ENCODE data around the gene UIMC1. TPM values are rescaled to one million over a fixed set of nuclear protein-coding genes. Genes with fewer than 3 reads are reported as not detected.

The UIMC1 gene
- total and polyA plus RNA-seq, 2 of the 4 experiments (the other 2 are of a cell fraction) = 19.5 to 27.6 TPM

- Histone ChIP-seq H3K36me3 (ENCODE audit: control insufficient read depth, insufficient read depth, low read length) (no peaks in the 10 kb centered on the region), H4K91ac (ENCODE audit: insufficient read depth, low read depth, low read length) (no peak overlapping the region), H2BK15ac (ENCODE audit: low read depth, low read length) (no peak overlapping the region), H3K27me3 (ENCODE audit: control insufficient read depth, insufficient read depth, low read length) (no peaks in the 10 kb centered on the region), H3K9ac (ENCODE audit: low read depth, low read length) (no peak overlapping the region), H2BK20ac (ENCODE audit: low read depth, low read length) (no peak overlapping the region), H3K4ac (ENCODE audit: low read depth, low read length) (no peak overlapping the region), H3K56ac (ENCODE audit: extremely low read depth, insufficient read depth, low read length) (no peak overlapping the region), H2AK9ac (replicated peaks; ENCODE audit: low read depth, low read length, poor library complexity) (no peak overlapping the region), H4K8ac (ENCODE audit: low read depth in 2 of 2, low read length in 2 of 2) (no peak overlapping the region), H2BK5ac (ENCODE audit: low read depth, low read length, poor library complexity, severe bottlenecking) (no peak overlapping the region), H3K9me1 (ENCODE audit: insufficient read depth, low read length) (peaks cover 6% of the 10 kb centered on the region), H3K9me3 (ENCODE audit: control insufficient read depth, insufficient read depth, low read length) (no peaks in the 10 kb centered on the region), H3K18ac (ENCODE audit: low read depth, low read length) (no peak overlapping the region), H3K4me1 (ENCODE audit: control insufficient read depth, insufficient read depth, low read length) (peaks cover 5% of the 10 kb centered on the region; the same call in 1 of the 2 replicates), H3K23ac (ENCODE audit: low read depth, low read length) (0 out of 2 replicates have a peak overlapping the region, but pooled peaks have one; percentile 95), H3K27ac (ENCODE audit: insufficient read depth, low read length) (no peak overlapping the region), H2AFZ (replicated peaks; ENCODE audit: low read length, poor library complexity) (no peak overlapping the region), H3K79me1 (ENCODE audit: low read depth in 1 of 2, low read length in 2 of 2) (peaks cover 0 to 46% of the 10 kb centered on the region in 2 experiments; a peak in 3 of 4 replicates), H3K4me3 (ENCODE audit: insufficient read depth, low read depth, low read length) (no peak overlapping the region), H2AK5ac (ENCODE audit: low read depth, low read length) (no peak overlapping the region), H3K14ac (replicated peaks; ENCODE audit: low read depth, low read length) (no peak overlapping the region), H3K4me2 (ENCODE audit: low read depth, low read length) (peak overlapping the region; percentile 68), H4K20me1 (ENCODE audit: insufficient read depth, low read length) (peaks cover 51% of the 10 kb centered on the region), H4K5ac (ENCODE audit: low read depth, low read length) (no peak overlapping the region), H2BK120ac (ENCODE audit: low read depth, low read length) (no peak overlapping the region)
- intact Hi-C loops (cut with micrococcal nuclease) (no loop called here), in situ Hi-C loops (cut with MboI; ENCODE audit: low sequenced_read_pairs) (no loop called here), dilution Hi-C loops (cut with HindIII; ENCODE audit: low sequenced_read_pairs, unreplicated experiment) (no loop called here)
- DNase-seq = no peak
- no TSS peak for BruUV-seq (replicated peaks)
- POLR2A ChIA-PET (ENCODE audit: unreplicated experiment) = no interaction called here
- TF ChIP-seq RCOR1 (IDR thresholded peaks at IDR 0.05; ENCODE audit: insufficient replicate concordance, low read length) = no peak
- no peak for TF ChIP-seq CHD1 (IDR thresholded peaks at IDR 0.05; ENCODE audit: low read depth, low read length)
- TF ChIP-seq CEBPB (IDR thresholded peaks at IDR 0.05; ENCODE audit: low read depth, low read length) = no peak
- TF ChIP-seq RFX5 (IDR thresholded peaks at IDR 0.05; ENCODE audit: low read depth, low read length) = no peak
- no peak for ATAC-seq (ENCODE audit: low read depth)
- CTCF ChIA-PET = interaction anchor here (0.7 to 1.7 kb wide), 5 partner anchors 8 to 26 kb away, joined by 3 to 5 read pairs (median 4); partner anchors contain the start of gene ZNF346
- no CpG with 5 or more reads among the region's 10 CpGs for WGBS, 2 experiments (ENCODE audit: extremely low coverage in 2 of 2, insufficient read length in 1 of 2)
These were observed 1.6 kb downstream of the UIMC1 start for GRCh38 chr5:177004961-177005360.

Measured in IMR-90 (cell line).